ENCODE results near the gene CCR1.

DNA sequence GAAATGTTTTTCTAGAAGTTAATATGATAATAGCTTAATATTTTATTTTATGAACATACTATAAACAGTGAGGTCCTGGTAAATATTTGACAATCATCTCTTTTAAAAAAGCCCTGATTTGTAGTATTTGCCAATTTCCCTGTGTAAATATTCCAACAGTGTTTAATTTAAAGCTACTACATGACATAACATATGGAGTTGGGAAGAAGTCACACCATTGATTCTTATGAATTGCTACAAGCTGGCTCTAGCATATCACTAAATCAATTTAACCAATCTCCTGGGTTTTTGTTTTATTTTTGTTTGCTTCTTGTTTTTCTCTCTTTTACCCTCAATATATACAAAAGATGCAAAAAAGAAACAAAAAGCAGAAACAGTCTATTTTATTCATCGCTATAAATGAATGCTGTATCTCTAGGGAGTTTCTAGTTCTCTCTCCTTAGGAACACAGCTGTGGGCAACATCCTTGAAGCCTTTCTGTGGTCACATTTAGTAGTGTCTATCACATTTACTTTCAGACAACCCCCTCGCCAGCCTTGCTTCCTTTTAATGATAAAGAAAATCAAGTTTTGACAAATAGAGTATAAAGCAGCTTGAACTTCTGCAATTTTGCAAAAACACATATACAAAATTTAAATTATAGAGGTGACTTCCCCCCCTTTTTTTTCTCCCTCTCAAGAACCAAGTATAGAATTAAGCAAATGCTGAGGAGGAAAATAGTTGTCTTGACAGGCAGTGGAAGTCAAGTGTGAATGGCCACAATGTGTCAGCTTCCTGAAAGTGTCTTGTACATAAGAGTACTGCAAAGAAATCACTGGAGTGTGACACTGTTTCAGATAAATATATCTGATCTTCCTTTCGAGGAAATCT lies 21.4 kb downstream of the CCR1 start:
- TF ChIP-seq, protein P1, sequence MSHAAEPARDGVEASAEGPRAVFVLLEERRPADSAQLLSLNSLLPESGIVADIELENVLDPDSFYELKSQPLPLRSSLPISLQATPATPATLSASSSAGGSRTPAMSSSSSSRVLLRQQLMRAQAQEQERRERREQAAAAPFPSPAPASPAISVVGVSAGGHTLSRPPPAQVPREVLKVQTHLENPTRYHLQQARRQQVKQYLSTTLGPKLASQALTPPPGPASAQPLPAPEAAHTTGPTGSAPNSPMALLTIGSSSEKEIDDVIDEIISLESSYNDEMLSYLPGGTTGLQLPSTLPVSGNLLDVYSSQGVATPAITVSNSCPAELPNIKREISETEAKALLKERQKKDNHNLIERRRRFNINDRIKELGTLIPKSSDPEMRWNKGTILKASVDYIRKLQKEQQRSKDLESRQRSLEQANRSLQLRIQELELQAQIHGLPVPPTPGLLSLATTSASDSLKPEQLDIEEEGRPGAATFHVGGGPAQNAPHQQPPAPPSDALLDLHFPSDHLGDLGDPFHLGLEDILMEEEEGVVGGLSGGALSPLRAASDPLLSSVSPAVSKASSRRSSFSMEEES (CRISPR knock-in tag; IDR thresholded peaks at IDR 0.05) = no peak
- TF ChIP-seq EP300 (IDR thresholded peaks at IDR 0.05; ENCODE audit: low read length) = no peak
- no peak for TF ChIP-seq FUS (optimal IDR thresholded peaks at IDR 0.05; ENCODE audit: low read depth, low read length)
- TF ChIP-seq, protein P2, sequence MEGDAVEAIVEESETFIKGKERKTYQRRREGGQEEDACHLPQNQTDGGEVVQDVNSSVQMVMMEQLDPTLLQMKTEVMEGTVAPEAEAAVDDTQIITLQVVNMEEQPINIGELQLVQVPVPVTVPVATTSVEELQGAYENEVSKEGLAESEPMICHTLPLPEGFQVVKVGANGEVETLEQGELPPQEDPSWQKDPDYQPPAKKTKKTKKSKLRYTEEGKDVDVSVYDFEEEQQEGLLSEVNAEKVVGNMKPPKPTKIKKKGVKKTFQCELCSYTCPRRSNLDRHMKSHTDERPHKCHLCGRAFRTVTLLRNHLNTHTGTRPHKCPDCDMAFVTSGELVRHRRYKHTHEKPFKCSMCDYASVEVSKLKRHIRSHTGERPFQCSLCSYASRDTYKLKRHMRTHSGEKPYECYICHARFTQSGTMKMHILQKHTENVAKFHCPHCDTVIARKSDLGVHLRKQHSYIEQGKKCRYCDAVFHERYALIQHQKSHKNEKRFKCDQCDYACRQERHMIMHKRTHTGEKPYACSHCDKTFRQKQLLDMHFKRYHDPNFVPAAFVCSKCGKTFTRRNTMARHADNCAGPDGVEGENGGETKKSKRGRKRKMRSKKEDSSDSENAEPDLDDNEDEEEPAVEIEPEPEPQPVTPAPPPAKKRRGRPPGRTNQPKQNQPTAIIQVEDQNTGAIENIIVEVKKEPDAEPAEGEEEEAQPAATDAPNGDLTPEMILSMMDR (IDR thresholded peaks at IDR 0.05 in 2 of 3, conservative IDR thresholded peaks at IDR 0.05 in 1 of 3; ENCODE audit: insufficient read depth in 2 of 3, low read depth in 1 of 3, low read length in 3 of 3) = no peak
- no peak for TF ChIP-seq SMAD4 (CRISPR knock-in tag; conservative IDR thresholded peaks at IDR 0.05)
- no peak for TF ChIP-seq PCBP1 (IDR thresholded peaks at IDR 0.05; ENCODE audit: low read depth, low read length, poor library complexity, severe bottlenecking)
- TF ChIP-seq, protein P3, sequence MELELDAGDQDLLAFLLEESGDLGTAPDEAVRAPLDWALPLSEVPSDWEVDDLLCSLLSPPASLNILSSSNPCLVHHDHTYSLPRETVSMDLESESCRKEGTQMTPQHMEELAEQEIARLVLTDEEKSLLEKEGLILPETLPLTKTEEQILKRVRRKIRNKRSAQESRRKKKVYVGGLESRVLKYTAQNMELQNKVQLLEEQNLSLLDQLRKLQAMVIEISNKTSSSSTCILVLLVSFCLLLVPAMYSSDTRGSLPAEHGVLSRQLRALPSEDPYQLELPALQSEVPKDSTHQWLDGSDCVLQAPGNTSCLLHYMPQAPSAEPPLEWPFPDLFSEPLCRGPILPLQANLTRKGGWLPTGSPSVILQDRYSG (tag; conservative IDR thresholded peaks at IDR 0.05; ENCODE audit: low read depth) = no peak
- TF ChIP-seq, protein P4, sequence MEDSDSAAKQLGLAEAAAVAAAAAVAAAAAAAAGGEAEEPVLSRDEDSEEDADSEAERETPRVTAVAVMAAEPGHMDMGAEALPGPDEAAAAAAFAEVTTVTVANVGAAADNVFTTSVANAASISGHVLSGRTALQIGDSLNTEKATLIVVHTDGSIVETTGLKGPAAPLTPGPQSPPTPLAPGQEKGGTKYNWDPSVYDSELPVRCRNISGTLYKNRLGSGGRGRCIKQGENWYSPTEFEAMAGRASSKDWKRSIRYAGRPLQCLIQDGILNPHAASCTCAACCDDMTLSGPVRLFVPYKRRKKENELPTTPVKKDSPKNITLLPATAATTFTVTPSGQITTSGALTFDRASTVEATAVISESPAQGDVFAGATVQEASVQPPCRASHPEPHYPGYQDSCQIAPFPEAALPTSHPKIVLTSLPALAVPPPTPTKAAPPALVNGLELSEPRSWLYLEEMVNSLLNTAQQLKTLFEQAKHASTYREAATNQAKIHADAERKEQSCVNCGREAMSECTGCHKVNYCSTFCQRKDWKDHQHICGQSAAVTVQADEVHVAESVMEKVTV (CRISPR knock-in tag; IDR thresholded peaks at IDR 0.05) = no peak
- TF ChIP-seq, protein P5, sequence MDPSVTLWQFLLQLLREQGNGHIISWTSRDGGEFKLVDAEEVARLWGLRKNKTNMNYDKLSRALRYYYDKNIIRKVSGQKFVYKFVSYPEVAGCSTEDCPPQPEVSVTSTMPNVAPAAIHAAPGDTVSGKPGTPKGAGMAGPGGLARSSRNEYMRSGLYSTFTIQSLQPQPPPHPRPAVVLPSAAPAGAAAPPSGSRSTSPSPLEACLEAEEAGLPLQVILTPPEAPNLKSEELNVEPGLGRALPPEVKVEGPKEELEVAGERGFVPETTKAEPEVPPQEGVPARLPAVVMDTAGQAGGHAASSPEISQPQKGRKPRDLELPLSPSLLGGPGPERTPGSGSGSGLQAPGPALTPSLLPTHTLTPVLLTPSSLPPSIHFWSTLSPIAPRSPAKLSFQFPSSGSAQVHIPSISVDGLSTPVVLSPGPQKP (CRISPR knock-in tag; IDR thresholded peaks at IDR 0.05) = no peak

All from K562 (cell line).